Measurements from ENCODE around the gene MCRS1.

GRCh38 chr12:49540229-49541139 is 27.5 kb downstream of the MCRS1 start:
- TF ChIP-seq CTCF (conservative IDR thresholded peaks at IDR 0.05; ENCODE audit: low read length) (no peak), EZH2phosphoT487 (IDR thresholded peaks at IDR 0.05; ENCODE audit: borderline replicate concordance) (no peak)

Measured in Loucy (cell line).